A673 (cell line): ENCODE data around the gene PRKCA. TPM values are rescaled to one million over a fixed set of nuclear protein-coding genes. Genes with fewer than 3 reads are reported as not detected.

Source experiments
- BruUV-seq: library from RNA; stranded (reverse); fragments of 400-500 nt; replicated peaks from 2 replicates; lab custom pipeline; 2021; lab: Mats Ljungman, UMichigan
- CTCF ChIA-PET: fragments of 300-600 bp; sonication (Branson Sonifier 250); formaldehyde crosslinking; loops from one replicate; lab custom pipeline; 2022; ENCODE audit warnings: antibody characterized with exemption; lab: Charles Lee
- POLR2A ChIA-PET: fragments of 300-600 bp; sonication (Branson Sonifier 250); formaldehyde crosslinking; loops from one replicate; lab custom pipeline; 2022; ENCODE audit warnings: antibody characterized with exemption; ENCODE audit not compliant: low non-redundant PET; lab: Charles Lee
- DNase-seq: peaks from one replicate; pipeline ENCODE4 v3.0.0-alpha.2; 2015; ENCODE audit warnings: low spot score
- H3K27ac ChIP-seq: fragments of 200-600 bp; sonication (generic); 2 replicates; pipeline ENCODE4 v1.5.1; 2016; ENCODE audit warnings: mixed run types, low read depth, mild to moderate bottlenecking, mixed read lengths, antibody characterized with exemption, low read length; ENCODE audit not compliant: poor library complexity, severe bottlenecking
- H3K27me3 ChIP-seq: fragments of 200-600 bp; sonication (generic); replicated peaks from 2 replicates; pipeline ENCODE4 v1.6.1; 2017; ENCODE audit warnings: mixed run types, low read depth, mild to moderate bottlenecking, mixed read lengths, antibody characterized with exemption, low read length; ENCODE audit not compliant: insufficient read depth, poor library complexity
- H3K36me3 ChIP-seq: fragments of 200-600 bp; sonication (generic); 2 replicates; pipeline ENCODE4 v1.6.1; 2016; ENCODE audit warnings: mixed run types, mild to moderate bottlenecking, mixed read lengths, antibody characterized with exemption, low read length; ENCODE audit not compliant: insufficient read depth, poor library complexity, severe bottlenecking
- H3K4me1 ChIP-seq: fragments of 200-600 bp; sonication (generic); 2 replicates; pipeline ENCODE4 v1.6.1; 2017; ENCODE audit warnings: mixed run types, mild to moderate bottlenecking, mixed read lengths, antibody characterized with exemption, low read length; ENCODE audit not compliant: insufficient read depth, poor library complexity, severe bottlenecking
- H3K4me3 ChIP-seq: fragments of 200-600 bp; sonication (generic); 2 replicates; pipeline ENCODE4 v1.5.1; 2016; ENCODE audit warnings: low read depth, mixed run types, mild to moderate bottlenecking, mixed read lengths, low read length; ENCODE audit not compliant: poor library complexity, severe bottlenecking
- H3K9me3 ChIP-seq: fragments of 200-600 bp; sonication (generic); 2 replicates; pipeline ENCODE4 v1.6.1; 2016; ENCODE audit warnings: mixed run types, low read depth, mild to moderate bottlenecking, mixed read lengths, antibody characterized with exemption, low read length; ENCODE audit not compliant: poor library complexity, severe bottlenecking
- CTCF ChIP-seq: fragments of 300-800, 200-600 bp; sonication (generic); conservative IDR thresholded peaks from 2 replicates; pipeline ENCODE4 v1.5.1; 2017; ENCODE audit warnings: low read depth, mild to moderate bottlenecking, antibody characterized with exemption, low read length, moderate library complexity, mixed read lengths
- EZH2 ChIP-seq: fragments of 200-600 bp; sonication (generic); IDR thresholded peaks from 2 replicates; pipeline ENCODE4 v1.6.1; 2017; ENCODE audit warnings: borderline replicate concordance, low read depth, mild to moderate bottlenecking, mixed read lengths, antibody characterized with exemption, low read length; ENCODE audit not compliant: poor library complexity, severe bottlenecking
- intact Hi-C: fragments of 100-400 bp; cut with micrococcal nuclease; formaldehyde crosslinking; loops from one replicate; pipeline ENCODE4 v1.10.0; 2022; ENCODE audit not compliant: unreplicated experiment
- total RNA-seq: library from RNA; stranded (reverse); gene quantifications from 2 replicates; pipeline ENCODE4 v1.2.3, GENCODE V29; 2021

The PRKCA gene
- total RNA-seq, 1 experiment from 2014 or later: 16.3 TPM

DNA sequence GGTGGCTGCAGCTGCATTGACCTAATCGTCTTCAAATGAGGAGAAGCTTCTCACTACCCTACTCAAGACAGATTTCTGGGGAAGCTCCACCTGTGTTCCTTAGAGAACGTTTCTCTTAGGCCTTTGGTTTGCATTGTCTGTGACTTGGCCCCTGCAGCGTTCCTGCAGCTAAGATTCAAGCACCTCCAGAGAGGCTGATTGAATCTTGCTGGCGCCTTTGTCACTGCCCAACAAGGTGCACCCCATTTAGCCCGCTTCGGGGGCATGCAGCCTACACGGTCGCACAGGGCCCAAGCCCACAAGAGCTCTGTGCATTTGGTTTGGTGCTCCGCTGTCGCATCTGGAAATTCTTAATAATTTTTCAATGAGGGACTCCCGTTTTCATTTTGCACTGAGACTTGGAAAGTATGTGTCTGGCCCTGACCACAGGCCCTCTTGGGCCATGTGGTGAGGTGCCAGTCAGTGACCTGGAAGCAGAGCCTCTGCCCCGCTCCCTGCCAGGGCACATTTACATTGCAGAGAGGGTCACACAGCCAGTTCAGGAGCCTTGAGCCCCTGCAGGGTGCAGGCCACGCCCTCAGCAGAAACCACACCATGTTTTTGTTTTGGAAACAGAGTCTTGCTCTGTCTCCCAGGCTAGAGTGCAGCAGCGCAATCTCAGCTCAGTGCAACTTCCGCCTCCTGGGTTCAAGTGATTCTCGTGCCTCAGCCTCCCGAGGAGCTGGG lies 481.4 kb downstream of the PRKCA start:
- no TSS peak for BruUV-seq
- CTCF ChIA-PET: no interaction called here
- H3K9me3 ChIP-seq: no peaks in the 10 kb centered on the region

GRCh38 chr17:66784621-66785364 lies 482.4 kb downstream of the PRKCA start:
- no peak for DNase-seq
- BruUV-seq: no TSS peak
- H3K36me3 ChIP-seq: no peaks in the 10 kb centered on the region
- intact Hi-C loops: no loop called here
- H3K9me3 ChIP-seq: no peaks in the 10 kb centered on the region
- no peaks in the 10 kb centered on the region for H3K4me1 ChIP-seq
- no peak overlapping the region for H3K4me3 ChIP-seq
- H3K27me3 ChIP-seq: no peaks in the 10 kb centered on the region
- POLR2A ChIA-PET: no interaction called here
- TF ChIP-seq EZH2: no peak
- no peak for TF ChIP-seq CTCF
- no peak overlapping the region for H3K27ac ChIP-seq
- CTCF ChIA-PET: no interaction called here

More for the DNA sequence above, 481.4 kb downstream of the PRKCA start:
- Histone ChIP-seq H3K27ac (no peak overlapping the region), H3K27me3 (no peaks in the 10 kb centered on the region), H3K4me1 (no peaks in the 10 kb centered on the region), H3K36me3 (no peaks in the 10 kb centered on the region), H3K4me3 (no peak overlapping the region)
- intact Hi-C loops: no loop called here
- TF ChIP-seq EZH2 (no peak), CTCF (no peak)
- POLR2A ChIA-PET: no interaction called here
- DNase-seq: no peak

- Histone ChIP-seq H3K9me3 (no peaks in the 10 kb centered on the region), H3K27me3 (no peaks in the 10 kb centered on the region), H3K36me3 (no peaks in the 10 kb centered on the region), H3K27ac (no peak overlapping the region), H3K4me1 (peaks cover 3% of the 10 kb centered on the region), H3K4me3 (no peak overlapping the region)
- BruUV-seq: no TSS peak
- ChIA-PET POLR2A (no interaction called here), CTCF (no interaction called here)
- intact Hi-C loops: no loop called here
- TF ChIP-seq CTCF (no peak), EZH2 (no peak)
- no peak for DNase-seq
Observed at GRCh38 chr17:66786107-66786506, 483.7 kb downstream of the PRKCA start.
